OCI-LY3 (cell line): ENCODE measurements around the gene GPR139.

ENCODE experiments used
- H2AFZ ChIP-seq: fragments of 200-600, 300-600 bp; shearing (Covaris generic); 2 replicates; pipeline ENCODE4 v1.6.0; 2014; ENCODE audit warnings: antibody characterized with exemption, low read depth, low read length
- H3K27ac ChIP-seq: fragments of 200-600, 300-600 bp; sonication (generic); 2 replicates; pipeline ENCODE4 v1.5.1; 2014; ENCODE audit warnings: mild to moderate bottlenecking, low read length, moderate library complexity, mixed read lengths
- H3K27me3 ChIP-seq: fragments of 200-600, 300-600 bp; sonication (generic); 2 replicates; pipeline ENCODE4 v1.6.1; 2014; ENCODE audit warnings: low read depth, low read length, mixed read lengths
- H3K36me3 ChIP-seq: fragments of 200-600, 300-600 bp; sonication (generic); replicated peaks from 2 replicates; pipeline ENCODE3; 2014; ENCODE audit warnings: low read depth, low read length, mixed read lengths
- H3K4me1 ChIP-seq: fragments of 300-600, 200-600 bp; sonication (generic); 2 replicates; pipeline ENCODE4 v1.6.1; 2014; ENCODE audit warnings: low read length, mixed read lengths
- H3K4me2 ChIP-seq: fragments of 200-600, 300-600 bp; sonication (generic); 2 replicates; pipeline ENCODE4 v1.6.1; 2014; ENCODE audit warnings: low read length, mixed read lengths
- H3K4me3 ChIP-seq: fragments of 300-600, 200-600 bp; sonication (generic); 2 replicates; pipeline ENCODE4 v1.5.1; 2014; ENCODE audit warnings: antibody characterized with exemption, mild to moderate bottlenecking, low read length, moderate library complexity
- H3K79me2 ChIP-seq: fragments of 300-600, 200-600 bp; shearing (Covaris generic); 2 replicates; pipeline ENCODE4 v1.6.1; 2014; ENCODE audit warnings: mild to moderate bottlenecking, low read length, mixed read lengths
- H3K9ac ChIP-seq: fragments of 300-600, 200-600 bp; shearing (Covaris generic); 2 replicates; pipeline ENCODE4 v1.6.0; 2014; ENCODE audit warnings: mild to moderate bottlenecking, low read length, moderate library complexity
- H3K9me3 ChIP-seq: fragments of 200-600, 300-600 bp; shearing (Covaris generic); 2 replicates; pipeline ENCODE4 v1.6.1; 2014; ENCODE audit warnings: low read length, mixed read lengths; ENCODE audit not compliant: insufficient read depth
- H4K20me1 ChIP-seq: fragments of 200-600, 300-600 bp; sonication (generic); 2 replicates; pipeline ENCODE4 v1.6.1; 2016; ENCODE audit warnings: low read length, mixed read lengths; ENCODE audit not compliant: insufficient read depth
- EZH2phosphoT487 ChIP-seq: fragments of 200-600 bp; shearing (Covaris generic); IDR thresholded peaks from 2 replicates; pipeline ENCODE4 v1.6.1; 2018; ENCODE audit warnings: antibody characterized with exemption, mixed run types, low read depth
- TF ChIP-seq, protein P1 (sequence below): fragments of 200-600, 300-600 bp; sonication (generic); IDR thresholded peaks from 2 replicates; pipeline ENCODE4 v1.5.1; 2014; ENCODE audit warnings: antibody characterized with exemption, low read length, low read depth

GPR139 gene

DNA sequence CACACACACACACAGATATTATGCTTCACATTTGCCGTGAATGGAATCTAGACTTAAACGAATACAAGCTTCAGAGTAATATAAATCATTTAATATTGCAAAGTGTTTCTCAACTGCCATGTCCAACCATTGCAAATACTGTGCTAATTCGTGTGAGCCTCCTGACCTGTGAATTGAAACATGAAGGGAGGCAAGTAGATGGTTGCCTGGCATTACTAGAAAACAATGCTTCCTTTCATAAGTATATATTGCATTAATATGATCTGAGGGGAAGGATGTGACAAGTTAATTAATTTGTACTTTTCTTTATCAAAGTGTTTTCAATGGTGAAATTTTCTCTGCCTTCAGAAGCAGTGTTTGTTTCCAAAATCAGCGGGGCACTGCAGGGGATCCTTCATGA lies 25.7 kb upstream of the GPR139 start:
- Histone ChIP-seq H3K9ac (no peak overlapping the region), H3K27ac (no peak overlapping the region)

DNA sequence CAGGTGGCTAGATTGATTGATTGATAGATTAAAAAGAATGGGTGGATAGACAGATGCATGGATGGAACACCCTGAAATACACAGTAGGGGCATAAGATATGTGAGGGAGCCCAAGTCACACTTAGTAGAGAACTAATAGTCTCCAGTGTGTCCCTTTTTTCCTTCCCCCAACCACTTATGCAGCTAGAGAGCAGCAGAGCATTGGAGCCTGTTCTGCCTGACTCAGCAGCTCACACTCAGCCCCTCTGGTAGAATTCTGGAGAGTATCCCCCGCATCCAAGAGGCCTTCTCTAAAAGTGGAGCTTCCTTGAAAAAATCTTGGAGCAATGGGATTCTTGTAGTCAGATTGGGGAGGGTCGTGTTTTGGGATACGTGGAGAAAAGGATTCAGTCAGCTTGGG lies 20.5 kb upstream of the GPR139 start:
- H3K27ac ChIP-seq: no peak overlapping the region
- H3K9me3 ChIP-seq: no peaks in the 10 kb centered on the region
- no peak overlapping the region for H2AFZ ChIP-seq
- no peaks in the 10 kb centered on the region for H3K79me2 ChIP-seq
- H3K27me3 ChIP-seq: peaks cover 34% of the 10 kb centered on the region
- H3K4me3 ChIP-seq: no peak overlapping the region
- TF ChIP-seq EZH2phosphoT487: no peak
- TF ChIP-seq, protein P1, sequence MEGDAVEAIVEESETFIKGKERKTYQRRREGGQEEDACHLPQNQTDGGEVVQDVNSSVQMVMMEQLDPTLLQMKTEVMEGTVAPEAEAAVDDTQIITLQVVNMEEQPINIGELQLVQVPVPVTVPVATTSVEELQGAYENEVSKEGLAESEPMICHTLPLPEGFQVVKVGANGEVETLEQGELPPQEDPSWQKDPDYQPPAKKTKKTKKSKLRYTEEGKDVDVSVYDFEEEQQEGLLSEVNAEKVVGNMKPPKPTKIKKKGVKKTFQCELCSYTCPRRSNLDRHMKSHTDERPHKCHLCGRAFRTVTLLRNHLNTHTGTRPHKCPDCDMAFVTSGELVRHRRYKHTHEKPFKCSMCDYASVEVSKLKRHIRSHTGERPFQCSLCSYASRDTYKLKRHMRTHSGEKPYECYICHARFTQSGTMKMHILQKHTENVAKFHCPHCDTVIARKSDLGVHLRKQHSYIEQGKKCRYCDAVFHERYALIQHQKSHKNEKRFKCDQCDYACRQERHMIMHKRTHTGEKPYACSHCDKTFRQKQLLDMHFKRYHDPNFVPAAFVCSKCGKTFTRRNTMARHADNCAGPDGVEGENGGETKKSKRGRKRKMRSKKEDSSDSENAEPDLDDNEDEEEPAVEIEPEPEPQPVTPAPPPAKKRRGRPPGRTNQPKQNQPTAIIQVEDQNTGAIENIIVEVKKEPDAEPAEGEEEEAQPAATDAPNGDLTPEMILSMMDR: no peak
- H3K4me1 ChIP-seq: no peaks in the 10 kb centered on the region
- H3K4me2 ChIP-seq: no peak overlapping the region
- no peaks in the 10 kb centered on the region for H4K20me1 ChIP-seq
- no peak overlapping the region for H3K9ac ChIP-seq
- no peaks in the 10 kb centered on the region for H3K36me3 ChIP-seq

More for the DNA sequence above, 25.7 kb upstream of the GPR139 start:
- Histone ChIP-seq H2AFZ (no peak overlapping the region), H4K20me1 (no peaks in the 10 kb centered on the region), H3K27me3 (peaks cover 37% of the 10 kb centered on the region), H3K4me3 (no peak overlapping the region), H3K36me3 (no peaks in the 10 kb centered on the region), H3K4me1 (no peaks in the 10 kb centered on the region), H3K79me2 (no peaks in the 10 kb centered on the region), H3K9me3 (no peaks in the 10 kb centered on the region), H3K4me2 (no peak overlapping the region)
- TF ChIP-seq EZH2phosphoT487: no peak
- TF ChIP-seq, protein P1: no peak

DNA sequence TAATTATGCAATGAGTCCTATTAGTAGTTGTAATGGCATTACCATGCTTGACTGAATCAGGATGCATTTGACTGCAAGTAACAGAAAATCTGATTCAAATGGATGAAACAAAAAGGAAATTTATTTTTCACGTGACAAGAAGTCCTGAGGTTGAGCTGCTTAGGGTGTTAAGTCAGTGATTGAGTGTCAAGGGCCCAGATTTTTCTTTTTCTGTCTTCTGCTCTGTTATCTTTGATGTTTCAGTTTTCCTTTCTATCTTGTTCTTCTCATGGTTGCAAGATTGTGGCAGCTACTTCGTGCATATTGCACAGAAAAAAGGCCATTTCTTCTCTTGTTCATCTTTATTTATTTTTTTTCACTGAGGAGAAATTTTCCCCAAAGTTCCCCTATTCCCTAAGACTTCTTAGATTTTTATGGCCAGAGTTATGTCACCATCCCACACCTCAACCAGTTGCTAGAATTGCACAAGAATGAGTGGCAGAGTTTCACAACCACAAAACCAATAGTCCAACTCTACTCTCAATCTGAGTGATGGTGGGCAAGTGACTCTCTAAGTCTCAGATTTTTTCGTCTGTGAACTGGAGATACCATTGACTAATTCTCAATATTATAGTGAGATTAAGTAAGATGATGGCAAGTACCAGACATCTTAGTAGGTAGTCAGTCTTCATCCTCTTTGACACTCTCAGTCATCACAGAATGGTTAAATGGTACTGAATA lies 15.7 kb upstream of the GPR139 start:
- Histone ChIP-seq H3K4me3 (no peak overlapping the region), H3K9me3 (no peaks in the 10 kb centered on the region), H3K4me2 (no peak overlapping the region), H3K79me2 (no peaks in the 10 kb centered on the region), H3K36me3 (no peaks in the 10 kb centered on the region), H4K20me1 (no peaks in the 10 kb centered on the region), H3K4me1 (peaks cover 5% of the 10 kb centered on the region), H3K27ac (no peak overlapping the region), H3K27me3 (peaks cover 44% of the 10 kb centered on the region; the same call in 1 of the 2 replicates), H2AFZ (no peak overlapping the region), H3K9ac (no peak overlapping the region)
- TF ChIP-seq, protein P1: no peak
- no peak for TF ChIP-seq EZH2phosphoT487

DNA sequence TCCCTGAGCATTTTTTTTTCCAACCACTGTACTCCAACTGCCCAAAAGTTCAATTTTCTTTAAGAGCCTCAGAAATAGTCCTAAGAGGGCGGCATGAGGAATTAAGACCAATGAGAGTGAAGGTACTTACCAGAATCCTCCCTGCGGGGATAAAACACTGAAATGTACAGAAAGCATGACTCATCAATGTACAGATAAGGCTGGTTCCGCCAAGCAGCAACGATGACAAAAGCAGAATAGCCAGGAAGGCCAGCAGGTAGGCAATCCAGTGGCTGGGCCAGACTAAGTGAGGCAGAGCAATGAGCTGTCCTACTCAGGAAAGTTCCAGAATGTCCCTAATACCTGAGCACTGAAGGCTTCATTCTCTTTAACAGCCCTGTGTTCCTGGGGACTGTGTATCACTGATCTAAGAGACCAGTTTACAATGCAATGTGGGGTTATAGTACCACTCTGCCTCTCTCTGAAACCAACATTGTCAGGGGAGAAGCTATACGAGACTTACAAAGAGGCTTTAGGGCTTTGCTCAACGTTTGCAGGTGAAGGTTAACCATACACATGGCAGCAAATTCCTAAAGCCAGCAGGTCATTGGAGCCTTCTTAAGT lies 11.0 kb upstream of the GPR139 start:
- H3K4me2 ChIP-seq: no peak overlapping the region
- H3K4me1 ChIP-seq: peaks cover 11% of the 10 kb centered on the region
- TF ChIP-seq EZH2phosphoT487: no peak
- TF ChIP-seq, protein P1: no peak
- no peak overlapping the region for H3K4me3 ChIP-seq
- H2AFZ ChIP-seq: no peak overlapping the region
- H3K27ac ChIP-seq: no peak overlapping the region
- no peaks in the 10 kb centered on the region; the same call in 1 of the 2 replicates for H4K20me1 ChIP-seq
- H3K79me2 ChIP-seq: no peaks in the 10 kb centered on the region
- no peaks in the 10 kb centered on the region for H3K9me3 ChIP-seq
- no peak overlapping the region for H3K9ac ChIP-seq
- H3K27me3 ChIP-seq: peaks cover 23% of the 10 kb centered on the region; the same call in 1 of the 2 replicates
- no peaks in the 10 kb centered on the region for H3K36me3 ChIP-seq
